HG03565 (cell line): ENCODE data around the gene MIF.
"Not testable (repeated sequence)": the region's sequence is repeated elsewhere in the genome, so short reads cannot be mapped to it uniquely, and the experiment has no call there.

Experiments
- ATAC-seq: cut with Tn5 transposase; IDR thresholded peaks from one replicate; pipeline ENCODE4 v1.9.1; 2021; ENCODE audit warnings: mild to moderate bottlenecking, moderate library complexity; ENCODE audit not compliant: unreplicated experiment

MIF gene

DNA sequence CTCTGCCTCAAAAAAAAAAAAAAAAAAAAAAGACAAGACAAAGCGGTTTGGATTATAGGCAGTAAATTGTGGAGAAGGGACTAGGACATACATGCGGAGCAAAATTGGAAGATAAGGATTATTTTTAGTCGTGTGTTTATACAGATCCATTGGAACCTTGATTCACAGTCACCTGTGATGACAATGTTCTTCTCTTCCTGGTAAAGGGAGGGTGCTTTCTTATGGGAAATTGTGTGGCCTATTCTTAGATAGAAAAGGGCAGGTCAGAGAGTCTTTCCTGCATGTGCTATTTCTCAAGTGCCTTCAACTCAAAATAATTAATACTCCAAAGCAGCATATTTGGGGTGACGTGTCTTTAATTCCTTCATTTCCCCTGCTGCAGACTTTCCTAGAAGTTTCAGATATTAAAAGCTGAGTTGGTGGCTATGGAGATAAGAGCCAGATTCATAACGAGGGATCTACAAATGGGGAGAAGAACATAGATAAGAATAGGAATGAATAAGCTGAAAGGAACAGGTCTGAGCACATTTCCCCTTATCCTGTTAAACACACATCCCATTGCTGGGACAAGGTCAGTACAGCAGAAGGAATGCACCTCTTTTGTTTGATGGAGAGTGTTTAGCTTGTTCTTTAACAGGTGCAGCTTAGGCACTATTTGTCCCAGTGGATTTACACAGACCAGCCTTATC is 44.3 kb downstream of the MIF start:
- no peak for ATAC-seq

DNA sequence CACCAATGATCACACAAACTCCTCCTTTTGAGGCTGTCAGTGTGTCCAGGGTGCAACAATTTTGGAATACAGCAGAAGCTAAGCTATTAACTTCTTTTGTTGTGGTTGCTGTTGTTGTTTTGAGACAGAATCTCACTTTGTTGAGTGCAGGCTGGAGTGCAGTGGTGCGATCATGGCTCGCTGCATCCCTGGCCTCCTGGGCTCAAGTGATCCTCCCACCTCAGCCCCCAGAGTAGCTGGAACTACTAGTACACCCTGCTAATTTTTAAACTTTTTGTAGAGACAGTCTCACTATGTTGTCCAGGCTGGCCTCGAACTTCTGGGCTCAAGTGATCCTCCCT is 44.8 kb downstream of the MIF start:
- no peak for ATAC-seq

DNA sequence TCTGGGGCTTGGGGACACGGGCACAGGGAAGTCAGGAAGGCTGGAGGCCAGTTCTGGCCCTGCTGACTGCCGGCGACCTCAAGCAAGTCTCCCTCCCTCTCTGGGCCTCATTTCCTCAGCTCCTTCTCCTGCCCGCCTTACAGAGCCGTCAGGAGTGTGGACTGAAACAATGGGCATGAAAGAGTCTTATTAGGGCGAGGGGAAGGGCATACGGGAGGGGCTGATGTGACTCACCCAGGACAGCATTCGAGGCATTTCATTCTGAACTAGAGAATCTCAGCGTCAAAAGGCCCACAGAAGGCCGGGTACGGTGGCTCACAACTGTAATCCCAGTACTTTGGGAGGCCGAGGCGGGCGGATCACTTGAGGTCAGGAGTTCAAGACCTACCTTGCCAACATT is 46.0 kb downstream of the MIF start:
- ATAC-seq, result not testable (repeated sequence)
